Measurements from ENCODE around the gene C10orf71.

Gene C10orf71

GRCh38 chr10:49333192-49333591 is 34.2 kb downstream of the C10orf71 start:
- no peak for DNase-seq (ENCODE audit: low spot score)

GRCh38 chr10:49334964-49335363 is 36.0 kb downstream of the C10orf71 start:
- no peak for DNase-seq (ENCODE audit: low spot score)

GRCh38 chr10:49335364-49335972 is 36.5 kb downstream of the C10orf71 start:
- DNase-seq (ENCODE audit: low spot score): no peak

DNA sequence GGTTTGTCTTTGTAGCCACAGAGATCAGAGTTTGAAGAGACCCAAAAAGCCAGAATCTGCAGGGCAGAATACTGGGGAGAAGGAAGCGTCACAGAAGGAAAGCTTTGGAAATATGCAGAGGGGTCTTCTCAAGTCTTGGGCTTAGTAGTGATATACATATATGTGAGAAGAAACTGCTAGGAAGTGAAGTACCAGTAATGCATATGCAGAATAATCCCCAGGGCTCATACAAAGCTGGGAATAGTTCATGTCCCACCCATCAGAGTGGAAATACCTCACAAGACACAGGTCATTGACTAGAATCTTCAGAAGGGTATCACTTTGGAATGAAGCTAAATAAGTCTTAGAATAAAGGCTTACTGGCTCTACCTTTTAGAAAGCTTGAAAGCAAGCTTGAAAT is 39.6 kb downstream of the C10orf71 start:
- no peak for DNase-seq (ENCODE audit: low spot score)

DNA sequence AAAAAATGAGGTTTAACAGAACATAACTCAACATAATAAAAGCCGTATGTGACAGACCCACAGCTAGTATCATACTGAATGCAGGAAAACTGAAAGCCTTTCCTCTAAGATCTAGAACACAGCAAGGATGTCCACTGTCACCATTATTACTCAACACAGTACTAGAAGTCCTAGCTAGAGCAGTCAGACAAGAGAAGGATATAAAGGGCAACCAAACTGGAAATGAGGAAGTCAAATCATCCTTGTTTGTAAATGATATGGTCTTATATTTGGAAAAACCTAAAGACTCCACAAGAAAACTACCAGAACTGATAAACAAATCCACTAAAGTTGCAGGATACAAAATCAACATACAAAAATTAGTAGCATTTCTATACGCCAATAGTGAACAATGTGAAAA is 45.9 kb downstream of the C10orf71 start:
- no peak for DNase-seq (ENCODE audit: low spot score)

DNA sequence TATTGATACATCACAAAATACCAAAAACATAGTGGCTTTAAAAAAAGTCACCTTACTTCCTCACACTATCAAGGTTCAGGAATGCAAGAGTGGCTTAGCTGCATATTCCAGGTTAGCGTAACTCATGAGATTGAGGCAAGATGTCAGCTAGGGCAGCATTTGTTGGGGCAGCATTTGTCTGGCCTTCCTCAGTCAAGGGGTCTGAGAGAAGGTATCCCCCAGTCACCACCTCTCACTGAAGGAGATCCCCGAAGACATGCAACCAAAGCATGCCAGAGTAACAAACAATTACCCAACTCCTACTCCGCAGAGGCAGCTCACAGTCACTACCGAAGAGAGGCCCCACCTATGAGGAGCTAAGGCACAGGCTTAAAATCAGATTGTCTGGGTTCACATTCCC is 48.4 kb downstream of the C10orf71 start:
- DNase-seq (ENCODE audit: low spot score): no peak

DNA sequence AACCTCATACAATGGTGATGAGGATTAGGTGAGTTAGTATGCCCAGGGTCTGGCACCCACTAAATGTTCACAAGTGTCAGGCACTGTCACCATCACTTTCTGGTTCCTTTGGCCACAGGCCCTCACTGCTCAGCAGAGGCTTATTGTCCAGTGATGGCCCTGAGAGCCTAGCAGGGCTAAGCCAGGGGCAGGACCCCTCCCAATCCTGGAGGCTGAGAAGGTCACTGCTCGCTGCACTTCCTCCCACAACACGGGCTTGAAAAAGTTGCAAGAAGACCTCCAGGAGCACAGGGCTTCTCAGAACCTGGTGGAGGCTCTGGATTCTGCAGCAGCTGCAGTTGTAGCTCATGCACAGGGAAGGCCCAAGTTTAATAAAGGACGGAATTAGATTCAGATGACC is 48.9 kb downstream of the C10orf71 start:
- no peak for DNase-seq (ENCODE audit: low spot score)

GRCh38 chr10:49348593-49348992 is 49.6 kb downstream of the C10orf71 start:
- no peak for DNase-seq (ENCODE audit: low spot score)

GRCh38 chr10:49349390-49349789 is 50.4 kb downstream of the C10orf71 start:
- DNase-seq (ENCODE audit: low spot score): no peak

DNA sequence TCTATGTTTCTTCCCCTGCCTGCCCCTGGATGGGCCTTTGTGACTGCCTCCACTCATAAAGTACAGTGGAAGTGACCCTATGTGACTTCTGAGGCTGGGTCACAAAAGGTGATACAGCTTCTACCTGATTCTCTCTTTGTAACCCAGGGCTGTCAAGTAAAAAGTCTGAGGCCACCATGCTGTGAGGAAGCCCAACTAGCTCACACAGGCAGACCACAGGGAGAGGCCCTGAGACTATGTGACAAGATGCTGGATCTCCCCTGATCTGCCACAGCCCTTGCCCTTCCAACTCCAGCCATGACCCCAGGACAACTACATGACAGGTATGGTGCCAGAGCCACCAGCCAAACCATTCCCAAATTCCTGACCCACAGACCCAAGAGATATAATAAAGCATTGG is 51.2 kb downstream of the C10orf71 start:
- DNase-seq (ENCODE audit: low spot score): no peak

DNA sequence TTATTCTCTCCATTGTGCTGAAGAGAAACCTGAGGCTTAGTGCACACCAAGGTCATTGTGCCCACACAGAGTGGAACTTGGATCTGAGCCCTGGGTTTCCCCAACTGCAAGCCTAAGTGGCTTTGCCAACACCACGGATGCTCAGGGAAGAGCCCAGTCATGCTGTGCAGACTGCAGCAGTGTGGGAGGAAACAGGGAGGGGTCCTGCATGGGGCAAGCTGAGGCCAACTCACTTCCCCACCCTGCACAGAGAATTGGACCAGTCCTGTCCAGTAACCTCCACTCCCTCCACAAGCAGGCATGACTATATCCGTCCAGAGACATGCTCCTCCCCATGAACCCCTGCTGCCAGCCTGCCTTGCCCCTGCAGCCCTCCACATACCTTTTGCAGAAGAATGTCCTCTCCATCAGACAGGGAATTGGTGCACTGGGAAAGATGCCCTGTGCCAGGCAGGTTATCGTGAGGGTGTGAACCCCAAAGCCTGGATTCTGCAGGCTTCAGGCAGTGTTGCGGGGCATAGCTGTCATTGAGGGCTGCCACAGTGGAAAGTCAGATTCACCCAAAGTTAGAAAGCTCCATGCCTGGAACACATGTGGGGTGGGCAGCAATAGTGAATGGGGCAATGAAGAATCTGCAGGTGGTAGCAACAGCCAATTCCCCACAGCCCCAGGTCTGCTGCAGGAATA is 52.0 kb downstream of the C10orf71 start:
- DNase-seq (ENCODE audit: low spot score): no peak

GRCh38 chr10:49351669-49352068 is 52.7 kb downstream of the C10orf71 start:
- no peak for DNase-seq (ENCODE audit: low spot score)

DNA sequence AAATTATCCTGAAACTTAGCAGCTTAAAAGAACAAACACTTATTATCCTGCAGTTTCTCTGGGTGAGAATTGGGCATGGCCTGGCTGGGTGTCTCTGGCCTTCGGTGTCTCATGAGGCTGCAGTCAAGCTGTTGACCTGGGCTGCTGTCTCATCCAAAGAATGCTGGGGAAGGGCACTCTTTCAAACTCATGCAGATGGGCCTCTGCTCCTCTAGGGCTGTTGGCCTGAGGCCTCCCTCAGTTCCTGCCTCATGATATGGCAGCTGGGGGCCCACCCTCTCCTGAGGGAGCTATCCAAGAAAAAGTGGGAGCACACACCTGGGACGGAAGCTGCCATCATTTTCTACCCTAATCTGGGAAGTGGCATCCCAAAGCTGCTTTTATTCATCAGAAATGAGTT is 53.4 kb downstream of the C10orf71 start:
- DNase-seq (ENCODE audit: low spot score): no peak

- DNase-seq (ENCODE audit: low spot score): no peak
Observed at GRCh38 chr10:49353026-49353894, 54.3 kb downstream of the C10orf71 start.

DNA sequence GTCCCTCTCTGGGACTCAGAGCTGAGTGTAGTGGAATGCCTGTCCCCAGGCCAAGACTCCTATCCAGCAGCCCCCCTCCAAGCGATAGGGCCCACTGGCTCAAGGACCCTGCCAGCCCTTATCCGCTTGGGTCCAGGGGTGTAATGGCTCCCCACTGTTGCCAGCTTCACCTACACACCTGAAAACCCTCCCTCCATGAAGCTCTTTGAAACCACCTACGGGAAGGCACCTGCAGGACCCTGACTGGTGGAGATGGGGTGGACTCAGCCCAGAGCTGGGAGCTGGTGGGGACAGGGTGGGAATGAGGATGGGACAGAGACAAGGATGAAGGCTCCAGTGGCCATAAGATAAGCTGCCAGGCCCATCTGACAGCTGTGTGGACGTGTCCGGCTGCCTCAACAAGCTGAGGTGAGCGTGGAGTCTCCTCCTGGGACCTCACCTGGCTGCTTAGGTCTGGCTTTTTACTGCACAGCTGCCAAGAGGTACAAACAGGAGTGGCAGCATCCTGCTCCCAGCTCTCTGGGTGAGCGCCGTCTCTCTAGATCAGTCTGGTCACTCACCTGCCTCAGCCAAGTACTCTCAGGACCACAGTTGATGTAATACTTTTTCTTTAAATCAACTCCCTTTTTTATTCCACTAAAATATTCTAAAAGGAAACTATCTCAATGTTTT is 55.1 kb downstream of the C10orf71 start:
- no peak for DNase-seq (ENCODE audit: low spot score)

DNA sequence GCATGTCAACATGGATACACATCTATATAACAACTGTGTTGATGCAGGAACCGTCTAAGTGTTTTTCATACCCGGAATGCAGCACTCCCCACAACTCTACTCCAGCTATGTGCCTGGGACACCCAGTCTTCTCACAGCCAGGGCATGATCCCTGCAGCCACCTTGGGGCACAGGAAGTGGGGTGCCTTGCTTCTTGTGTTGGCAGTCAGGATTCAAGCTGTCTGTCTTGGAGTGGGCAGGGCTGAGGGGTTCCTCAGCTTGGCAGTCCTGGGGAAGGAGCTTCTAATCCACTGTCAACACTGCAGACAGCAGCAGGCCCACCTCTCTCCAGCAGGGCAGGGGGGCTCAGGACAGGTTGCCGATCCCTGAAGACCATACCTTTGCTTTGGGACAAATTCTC is 55.6 kb downstream of the C10orf71 start:
- DNase-seq (ENCODE audit: low spot score): no peak

- DNase-seq (ENCODE audit: low spot score): no peak
Observed at GRCh38 chr10:49355221-49355620, 56.3 kb downstream of the C10orf71 start.

DNA sequence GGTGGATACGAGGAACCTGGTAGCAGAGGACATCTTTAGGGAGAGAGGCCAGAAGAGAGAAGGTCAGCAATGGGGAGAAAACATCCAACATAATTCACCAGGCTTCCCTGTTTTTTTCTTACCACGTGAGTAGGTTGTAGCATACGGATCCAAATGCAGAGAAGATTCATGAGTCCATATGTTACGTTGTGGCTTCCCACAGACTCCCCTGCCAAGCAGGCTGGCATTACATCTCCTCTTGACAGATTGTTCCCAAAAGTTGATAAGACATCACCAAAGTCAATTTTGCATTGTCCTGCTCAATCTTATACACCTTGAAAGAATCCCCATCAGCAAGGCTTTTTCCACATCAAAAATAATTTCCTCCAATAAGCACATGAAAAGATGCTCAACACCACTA is 57.2 kb downstream of the C10orf71 start:
- DNase-seq (ENCODE audit: low spot score): no peak

- no peak for DNase-seq (ENCODE audit: low spot score)
Observed at GRCh38 chr10:49356944-49357343, 58.0 kb downstream of the C10orf71 start.

GRCh38 chr10:49357910-49358309 is 58.9 kb downstream of the C10orf71 start:
- DNase-seq (ENCODE audit: low spot score): no peak

DNA sequence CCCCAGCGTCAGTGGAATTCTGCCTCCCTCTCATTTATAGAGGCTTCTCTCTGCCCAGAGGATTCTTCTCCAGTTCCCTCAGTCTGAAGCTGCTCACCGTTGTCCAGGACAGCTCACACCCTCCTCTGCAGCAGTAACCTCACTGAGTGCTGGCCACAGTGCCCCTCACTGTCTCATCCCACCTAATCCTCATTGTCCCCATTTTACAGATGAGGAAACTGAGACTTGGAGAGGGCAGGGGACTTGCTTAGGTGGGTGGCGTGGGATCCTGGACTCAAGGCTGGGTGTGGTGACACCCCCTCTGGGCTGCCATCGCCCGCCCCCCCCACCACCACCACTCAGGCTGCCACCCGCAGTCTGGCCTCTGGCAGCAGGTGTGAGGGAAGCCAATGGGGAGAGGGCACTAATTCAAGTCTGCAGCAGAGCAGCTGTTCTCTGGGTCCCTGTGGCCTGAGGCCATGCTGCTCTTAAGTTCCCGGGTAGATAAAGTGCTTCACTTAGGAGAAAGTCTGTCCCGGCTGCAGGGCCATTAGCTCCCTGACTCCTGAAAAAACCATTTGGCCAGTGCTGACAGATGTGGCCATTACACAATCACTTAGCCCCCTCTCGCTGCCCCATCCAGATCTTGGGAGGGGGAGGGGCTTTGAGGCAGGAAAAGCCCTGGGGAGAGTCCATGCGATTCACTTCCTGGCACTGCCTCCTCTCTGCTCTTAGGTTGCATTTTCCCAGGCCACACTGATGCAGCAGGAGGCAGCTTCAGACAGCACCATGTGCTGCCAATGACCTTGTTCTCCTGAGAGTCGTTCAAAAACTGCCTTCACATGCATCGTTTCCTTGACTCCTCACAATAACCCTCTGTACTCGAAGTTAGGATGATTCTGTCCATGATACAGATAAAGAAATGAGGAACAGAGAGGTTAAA is 60.6 kb downstream of the C10orf71 start:
- DNase-seq (ENCODE audit: low spot score): no peak

Data from CD4-positive, alpha-beta T cell treated with Interleukin-2 at 100 ng/mL for 4 hours (primary cell).